ENCODE data around the gene MARCHF2. TPM values are rescaled to one million over a fixed set of nuclear protein-coding genes. Genes with fewer than 3 reads are reported as not detected.

MARCHF2 gene
- total and polyA plus RNA-seq, 8 donors, result 8.8 to 22.6 (median 11.4) TPM

- Histone ChIP-seq H3K27me3 (no peaks in the 10 kb centered on the region), H3K27ac (peak overlapping the region in 1 of 4 donors; percentile 58), H3K4me3 (no peak overlapping the region), H3K4me1 (no peaks in the 10 kb centered on the region), H3K36me3 (peaks cover 10 to 56% (median 22%) of the 10 kb centered on the region in 3 donors), H3K9me3 (no peaks in the 10 kb centered on the region)
- no peak for FAIRE-seq
- no peak for TF ChIP-seq CTCF (IDR thresholded peaks at IDR 0.05)
- intact Hi-C loops (cut with DNase I), result no loop called here
- no peak for ATAC-seq
- DNase-seq, result peak in 3 of 6 donors; percentile 4 to 18 (median 16)
- 91 to 93% methylated on average over 16 of the region's 16 CpGs for WGBS, 2 donors
These were observed 73.6 kb downstream of the MARCHF2 start for GRCh38 chr19:8486661-8487136.

- ATAC-seq (peak in 2 of 4 donors; percentile 25 to 57), DNase-seq (peak in 4 of 6 donors; percentile 9 to 44 (median 33)), FAIRE-seq (no peak)
- H3K4me3 ChIP-seq, result no peak overlapping the region
- H3K9me3 ChIP-seq, result no peaks in the 10 kb centered on the region
- no peak for TF ChIP-seq CTCF (IDR thresholded peaks at IDR 0.05)
- H3K27ac ChIP-seq, result peak overlapping the region in 2 of 4 donors; percentile 44 to 58
- intact Hi-C loops (cut with DNase I), result no loop called here
- no peaks in the 10 kb centered on the region for H3K4me1 ChIP-seq
- no peaks in the 10 kb centered on the region for H3K27me3 ChIP-seq
- peaks cover 10 to 56% (median 22%) of the 10 kb centered on the region in 3 donors for H3K36me3 ChIP-seq
- whole genome bisulfite sequencing, 2 donors, result 85 to 87% methylated on average over 13 of the region's 13 CpGs
These were observed 74.2 kb downstream of the MARCHF2 start for GRCh38 chr19:8487137-8487851.

DNA sequence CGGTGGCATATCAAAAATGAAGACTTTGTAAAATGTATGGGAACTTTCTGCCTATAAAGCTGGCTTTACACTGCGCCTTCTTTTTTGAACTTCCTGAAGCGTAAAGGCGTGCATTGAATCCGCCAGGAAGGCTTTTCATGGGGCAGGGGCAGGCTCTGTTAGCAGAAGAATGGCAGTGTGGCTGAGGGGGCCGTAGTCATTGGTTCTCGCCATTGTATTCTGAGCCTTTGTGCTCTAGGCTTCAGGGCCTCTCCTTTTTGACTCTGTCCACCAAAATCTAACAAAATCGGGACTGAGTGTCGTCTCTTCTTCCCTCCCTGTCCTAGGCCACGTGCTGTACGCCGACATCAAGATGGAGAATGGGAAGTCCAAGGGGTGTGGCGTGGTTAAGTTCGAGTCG lies 75.3 kb downstream of the MARCHF2 start:
- Histone ChIP-seq H3K36me3 (peaks cover 10 to 49% (median 22%) of the 10 kb centered on the region in 3 donors), H3K9me3 (no peaks in the 10 kb centered on the region), H3K4me1 (no peaks in the 10 kb centered on the region), H3K27me3 (no peaks in the 10 kb centered on the region), H3K27ac (no peak overlapping the region), H3K4me3 (no peak overlapping the region)
- WGBS, 2 donors, result 79 to 81% methylated on average over 15 of the region's 15 CpGs
- ATAC-seq, result no peak
- no peak for FAIRE-seq
- DNase-seq, result peak in 2 of 6 donors; percentile 6 to 7
- TF ChIP-seq CTCF (IDR thresholded peaks at IDR 0.05), result no peak
- intact Hi-C loops (cut with DNase I), result no loop called here

Small RNA genes within 50 kb of the gene (microRNA-seq; reads per million reads assigned to microRNA genes)
- gene MIR4999, result 5.0 to 13.3 reads per million in 2 donors

Other genes starting within 250 kb of the MARCHF2 start
- gene CERS4, start 203.9 kb upstream of the MARCHF2 start, total RNA-seq, result 10 to 100 TPM; 41.6 to 82.4 (median 62.1) TPM
- 100 to 1,000 TPM in 1 of 2 donors, 10 to 100 TPM in 1; 72.1 to 118 TPM for gene CERS4, start 203.9 kb upstream of the MARCHF2 start, polyA plus RNA-seq
- 10 to 100 TPM; 13.8 to 24.4 (median 18.2) TPM for gene CD320, start 104.9 kb upstream of the MARCHF2 start, total RNA-seq
- 10 to 100 TPM; 22.2 to 58.4 TPM for gene CD320, start 104.9 kb upstream of the MARCHF2 start, polyA plus RNA-seq
- gene NDUFA7, start 91.9 kb upstream of the MARCHF2 start, total RNA-seq, result 10 to 100 TPM in 5 of 6 donors, 1 to 10 TPM in 1; 7.7 to 17.8 (median 11.2) TPM
- 10 to 100 TPM; 71.4 to 81.2 TPM for gene NDUFA7, start 91.9 kb upstream of the MARCHF2 start, polyA plus RNA-seq
- 1,000 to 10,000 TPM in 4 of 6 donors, 100 to 1,000 TPM in 2; 892 to 1,524 (median 1,066) TPM for gene RPS28, start 91.8 kb upstream of the MARCHF2 start, total RNA-seq
- gene RPS28, start 91.8 kb upstream of the MARCHF2 start, polyA plus RNA-seq, result 100 to 1,000 TPM; 706 to 850 TPM
- 1 to 10 TPM; 1.7 to 2.3 (median 2.0) TPM for gene KANK3, start 70.0 kb upstream of the MARCHF2 start, total RNA-seq
- 10 to 100 TPM in 1 of 2 donors, 1 to 10 TPM in 1; 7.7 to 17.9 TPM for gene KANK3, start 70.0 kb upstream of the MARCHF2 start, polyA plus RNA-seq
- gene ANGPTL4, start 49.1 kb upstream of the MARCHF2 start, total RNA-seq, result 10 to 100 TPM in 4 of 6 donors, 1 to 10 TPM in 2; 2.8 to 82.8 (median 22.5) TPM
- gene ANGPTL4, start 49.1 kb upstream of the MARCHF2 start, polyA plus RNA-seq, result 100 to 1,000 TPM in 1 of 2 donors, 10 to 100 TPM in 1; 95.0 to 169 TPM
- 10 to 100 TPM; 52.1 to 75.2 (median 56.8) TPM for gene RAB11B, start 22.9 kb upstream of the MARCHF2 start, total RNA-seq
- 100 to 1,000 TPM in 1 of 2 donors, 10 to 100 TPM in 1; 84.6 to 107 TPM for gene RAB11B, start 22.9 kb upstream of the MARCHF2 start, polyA plus RNA-seq
- 10 to 100 TPM; 44.5 to 88.3 (median 66.6) TPM for gene HNRNPM, start 31.7 kb downstream of the MARCHF2 start, total RNA-seq
- gene HNRNPM, start 31.7 kb downstream of the MARCHF2 start, polyA plus RNA-seq, result 10 to 100 TPM; 52.5 to 90.1 TPM
- 1 to 10 TPM in 2 of 6 donors, under 1 TPM in 4; 0.09 to 4.6 (median 0.70) TPM for gene PRAM1, start 89.3 kb downstream of the MARCHF2 start, total RNA-seq
- gene PRAM1, start 89.3 kb downstream of the MARCHF2 start, polyA plus RNA-seq, result 1 to 10 TPM; 3.0 to 3.7 TPM
- gene ZNF414, start 100.9 kb downstream of the MARCHF2 start, total RNA-seq, result 10 to 100 TPM in 3 of 6 donors, 1 to 10 TPM in 3; 7.3 to 16.1 (median 10.8) TPM
- 10 to 100 TPM; 28.2 to 36.9 TPM for gene ZNF414, start 100.9 kb downstream of the MARCHF2 start, polyA plus RNA-seq
- gene MYO1F, start 164.1 kb downstream of the MARCHF2 start, total RNA-seq, result 10 to 100 TPM in 2 of 6 donors, 1 to 10 TPM in 4; 1.2 to 21.3 (median 4.8) TPM
- 1 to 10 TPM; 1.9 to 7.5 TPM for gene MYO1F, start 164.1 kb downstream of the MARCHF2 start, polyA plus RNA-seq
- gene ADAMTS10, start 197.4 kb downstream of the MARCHF2 start, total RNA-seq, result 10 to 100 TPM in 4 of 6 donors, 1 to 10 TPM in 2; 6.7 to 45.2 (median 15.7) TPM
- 100 to 1,000 TPM in 1 of 2 donors, 10 to 100 TPM in 1; 46.6 to 106 TPM for gene ADAMTS10, start 197.4 kb downstream of the MARCHF2 start, polyA plus RNA-seq
- gene NFILZ, start 217.3 kb downstream of the MARCHF2 start, total RNA-seq, result not detected
- not detected for gene NFILZ, start 217.3 kb downstream of the MARCHF2 start, polyA plus RNA-seq